ENCODE measurements around the gene AMMECR1L.
"Not testable (repeated sequence)": the region's sequence is repeated elsewhere in the genome, so short reads cannot be mapped to it uniquely, and the experiment has no call there.

AMMECR1L gene

GRCh38 chr2:127829845-127830246 is 55.9 kb downstream of the AMMECR1L start:
- peak; percentile 78 for DNase-seq

DNA sequence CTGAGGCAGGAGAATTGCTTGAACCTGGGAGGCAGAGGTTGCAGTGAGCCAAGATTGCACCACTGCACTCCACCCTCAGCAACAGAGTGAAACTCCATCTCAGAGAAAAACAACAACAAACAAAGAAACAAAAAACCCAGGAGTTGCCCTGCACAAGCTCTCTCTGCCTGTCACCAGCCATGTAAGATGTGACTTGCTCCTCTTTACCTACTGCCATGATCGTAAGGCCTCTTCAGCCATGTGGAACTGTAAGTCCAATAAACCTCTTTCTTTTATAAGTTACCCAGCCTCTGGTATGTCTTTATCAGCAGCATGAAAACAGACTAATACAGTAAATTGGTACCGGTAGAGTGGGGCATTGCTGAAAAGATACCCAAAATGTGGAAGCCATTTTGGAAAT is 59.0 kb downstream of the AMMECR1L start:
- not testable (repeated sequence) for DNase-seq

DNA sequence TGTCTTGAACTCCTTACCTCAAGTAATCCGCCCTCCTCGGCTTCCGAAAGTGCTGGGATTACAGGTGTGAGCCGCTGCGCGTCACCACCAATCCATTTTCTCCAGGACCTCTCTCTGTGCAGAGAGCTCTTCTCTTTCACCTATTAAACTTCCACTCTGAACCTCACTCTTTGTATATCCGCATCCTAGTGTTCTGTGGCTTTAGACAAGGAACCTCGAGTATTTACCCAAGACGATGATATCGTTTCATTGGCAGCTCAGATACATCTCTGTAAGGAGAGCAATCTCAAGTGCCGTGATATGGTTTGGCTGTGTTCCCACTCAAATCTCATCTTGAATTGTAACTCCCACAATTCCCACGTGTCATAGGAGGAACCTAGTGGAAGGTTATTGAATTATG is 59.7 kb downstream of the AMMECR1L start:
- DNase-seq = no peak

- no peak for DNase-seq
Observed at GRCh38 chr2:127820080-127820668, 65.6 kb downstream of the AMMECR1L start.

DNA sequence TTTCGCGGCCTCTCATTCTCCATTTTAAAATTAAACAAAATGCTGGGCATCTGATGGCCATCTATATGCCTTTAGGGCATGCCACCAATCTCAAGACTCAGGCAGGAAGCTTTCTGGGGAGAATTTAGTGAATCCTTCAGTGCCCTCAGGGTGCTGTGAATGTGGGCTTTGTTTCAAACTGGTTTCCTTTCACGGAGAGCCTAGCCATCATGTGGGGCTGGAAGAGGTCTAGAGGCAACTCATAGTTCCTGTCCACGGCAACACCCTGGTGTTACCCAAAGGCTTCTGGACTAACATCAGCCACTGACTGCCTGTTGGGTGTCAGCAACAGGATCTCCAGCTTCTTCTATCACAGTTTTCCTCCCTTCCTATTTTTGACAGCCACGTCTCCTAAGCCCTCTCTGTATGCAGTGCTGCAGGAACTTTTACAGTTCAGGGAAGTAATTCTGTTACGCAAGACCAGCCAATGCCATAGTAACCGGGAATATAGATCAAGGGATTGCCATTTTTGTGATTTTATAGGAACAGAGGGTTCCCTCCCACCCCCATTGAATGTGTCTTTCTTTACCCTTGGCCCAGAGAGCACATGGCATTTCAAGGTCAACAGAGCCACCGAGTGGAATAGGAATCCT is 66.8 kb downstream of the AMMECR1L start:
- DNase-seq = no peak

DNA sequence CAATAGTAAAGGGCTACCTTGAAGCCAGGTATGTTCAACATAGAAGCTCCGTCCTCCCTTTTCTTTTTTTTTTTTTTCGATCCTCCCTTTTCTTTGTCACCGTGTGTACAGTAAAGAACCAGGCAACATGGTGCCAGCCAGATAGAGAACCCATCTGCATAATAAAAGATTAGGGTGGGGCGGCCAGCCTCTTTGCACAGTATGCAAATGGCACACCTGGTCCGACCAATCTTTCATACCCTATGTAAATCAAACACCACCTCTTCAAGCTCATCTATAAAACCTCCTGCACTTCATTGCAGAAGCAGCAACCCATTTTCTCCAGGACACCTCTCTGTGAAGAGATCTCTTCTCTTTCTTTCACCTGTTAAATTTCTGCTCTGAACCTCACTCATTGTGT is 67.5 kb downstream of the AMMECR1L start:
- DNase-seq = no peak

GRCh38 chr2:127814677-127815076 is 71.1 kb downstream of the AMMECR1L start:
- no peak for DNase-seq

GRCh38 chr2:127812441-127812840 is 73.3 kb downstream of the AMMECR1L start:
- DNase-seq = not testable (repeated sequence)
